GM12878 (cell line): ENCODE measurements around the gene IKBKG. TPM values are rescaled to one million over a fixed set of nuclear protein-coding genes. Genes with fewer than 3 reads are reported as not detected.
"Not testable (repeated sequence)": the region's sequence is repeated elsewhere in the genome, so short reads cannot be mapped to it uniquely, and the experiment has no call there.

ENCODE experiments used
- ATAC-seq: fragments of 200-7000 bp; cut with Tn5 transposase; 3 replicates; pipeline ENCODE4 v1.9.1; 2020; ENCODE audit warnings: mild to moderate bottlenecking, moderate library complexity
- BruUV-seq: library from RNA; stranded (reverse); fragments of 400-500 nt; replicated peaks from 2 replicates; lab custom pipeline; 2021; lab: Mats Ljungman, UMichigan
- CTCF ChIA-PET: fragments of 300-600 bp; sonication (Branson Sonifier 250); formaldehyde crosslinking; extraction: SDS; loops from one replicate; lab custom pipeline; 2021; ENCODE audit warnings: inconsistent platforms; lab: Yijun Ruan, JAX
- POLR2A ChIA-PET: fragments of 350-600 bp; formaldehyde crosslinking; extraction: SDS; loops from one replicate; lab custom pipeline; 2021; ENCODE audit warnings: inconsistent platforms; lab: Charles Lee
- RAD21 ChIA-PET: fragments of 300-600 bp; sonication (Branson Sonifier 250); formaldehyde crosslinking; loops from one replicate; lab custom pipeline; 2023; ENCODE audit warnings: antibody characterized with exemption; ENCODE audit not compliant: unreplicated experiment; lab: Charles Lee
- SMC1A ChIA-PET: fragments of 300-600 bp; sonication (Branson Sonifier 250); formaldehyde crosslinking; loops from one replicate; lab custom pipeline; 2023; ENCODE audit not compliant: unreplicated experiment, uncharacterized antibody; lab: Charles Lee
- DNase-seq: peaks from one replicate; pipeline ENCODE4 v3.0.0-alpha.2; 2011; ENCODE audit warnings: low read depth, low spot score
- FAIRE-seq: peaks from 3 replicates; lab custom pipeline; 2011; peaks lifted over from hg19 to GRCh38; lab: Jason Lieb, UNC
- H2AFZ ChIP-seq: 2 replicates; pipeline ENCODE4 v1.6.0; 2011; ENCODE audit warnings: low read depth, low read length, control low read depth; ENCODE audit not compliant: control insufficient read depth
- H3K27ac ChIP-seq: 2 replicates; pipeline ENCODE4 v1.5.1; 2011; ENCODE audit warnings: control low read depth; ENCODE audit not compliant: control insufficient read depth, insufficient read depth
- H3K27me3 ChIP-seq, 2 experiments: replicated peaks in 1 of 2; 2 replicates each; pipeline versions ENCODE4 v1.6.0 to v1.6.1; 2011; ENCODE audit warnings: low read length in 1 of 2; ENCODE audit not compliant: control insufficient read depth in 2 of 2, insufficient read depth in 2 of 2
- H3K36me3 ChIP-seq, 2 experiments: 2 replicates each; pipeline ENCODE4 v1.5.1; 2011; ENCODE audit warnings: low read length in 1 of 2; ENCODE audit not compliant: control insufficient read depth in 2 of 2, insufficient read depth in 2 of 2
- H3K4me1 ChIP-seq: 2 replicates; pipeline ENCODE4 v1.6.1; 2011; ENCODE audit warnings: mild to moderate bottlenecking, low read length, moderate library complexity, mixed read lengths; ENCODE audit not compliant: control insufficient read depth, insufficient read depth
- H3K4me2 ChIP-seq: 2 replicates; pipeline ENCODE4 v1.6.0; 2011; ENCODE audit warnings: control low read depth; ENCODE audit not compliant: control insufficient read depth, insufficient read depth
- H3K4me3 ChIP-seq: fragments of 200-600 bp; sonication (generic); 2 replicates; pipeline ENCODE4 v1.5.1; 2016
- H3K79me2 ChIP-seq: 2 replicates; pipeline ENCODE4 v1.6.0; 2011; ENCODE audit warnings: low read length; ENCODE audit not compliant: control insufficient read depth, insufficient read depth
- H3K9ac ChIP-seq: 2 replicates; pipeline ENCODE4 v1.8.0; 2011; ENCODE audit warnings: low read length, control low read depth, mixed read lengths; ENCODE audit not compliant: control insufficient read depth, insufficient read depth
- H3K9me3 ChIP-seq: replicated peaks from 3 replicates; pipeline ENCODE4 v1.5.1; 2011; ENCODE audit warnings: mild to moderate bottlenecking, low read length; ENCODE audit not compliant: control insufficient read depth, insufficient read depth
- H4K20me1 ChIP-seq: 2 replicates; pipeline ENCODE4 v1.6.0; 2011; ENCODE audit not compliant: control insufficient read depth, insufficient read depth
- ATF7 ChIP-seq: fragments of 450-650 bp; IDR thresholded peaks from 2 replicates; pipeline ENCODE4 v1.6.1; 2016; ENCODE audit warnings: low read depth, mild to moderate bottlenecking
- CHD4 ChIP-seq: fragments of 200-600 bp; sonication (generic); IDR thresholded peaks from 2 replicates; pipeline ENCODE4 v1.6.1; 2016; ENCODE audit warnings: mild to moderate bottlenecking
- IKZF2 ChIP-seq, 2 experiments: fragments of 450-650 bp; IDR thresholded peaks; 2 replicates each; pipeline ENCODE4 v1.6.1; 2017; ENCODE audit warnings: mild to moderate bottlenecking in 2 of 2, moderate library complexity in 2 of 2
- MXI1 ChIP-seq: fragments of 150-350 bp; IDR thresholded peaks from 2 replicates; pipeline ENCODE4 v1.6.1; 2011; ENCODE audit warnings: low read depth, mild to moderate bottlenecking, inconsistent platforms, low read length, improper control_type of control experiment
- NBN ChIP-seq: fragments of 450-650 bp; IDR thresholded peaks from 2 replicates; pipeline ENCODE4 v1.6.1; 2016
- NRF1 ChIP-seq: conservative IDR thresholded peaks from 2 replicates; pipeline ENCODE4 v1.6.1; 2011; ENCODE audit warnings: mild to moderate bottlenecking, low read depth, low read length, improper control_type of control experiment
- RAD51 ChIP-seq: fragments of 450-650 bp; IDR thresholded peaks from 2 replicates; pipeline ENCODE4 v1.6.1; 2016; ENCODE audit warnings: moderate library complexity, mild to moderate bottlenecking, inconsistent platforms
- SMAD1 ChIP-seq: fragments of 450-650 bp; IDR thresholded peaks from 2 replicates; pipeline ENCODE4 v1.6.1; 2018; ENCODE audit warnings: mild to moderate bottlenecking, low read depth; ENCODE audit not compliant: partially characterized antibody
- STAT3 ChIP-seq: IDR thresholded peaks from 2 replicates; pipeline ENCODE4 v1.6.1; 2011; ENCODE audit warnings: low read depth, low read length, improper control_type of control experiment
- SUZ12 ChIP-seq: fragments of 200-600 bp; sonication (generic); IDR thresholded peaks from one replicate; pipeline ENCODE4 v1.6.1; 2018; ENCODE audit warnings: antibody characterized with exemption, mild to moderate bottlenecking; ENCODE audit not compliant: unreplicated experiment
- WGBS: methylation state at CpG from one replicate; pipeline ENCODE4 v1.1.6; 2016; ENCODE audit warnings: low lambda C conversion rate; ENCODE audit not compliant: insufficient replicate concordance, insufficient coverage; ENCODE audit errors: missing lambda C conversion rate; 5-methylcytosine and 5-hydroxymethylcytosine counted together
- in situ Hi-C: fragments of 300-500 bp; cut with MboI; formaldehyde crosslinking; loops from 9 replicates; pipeline ENCODE4 v1.14.3; 2018; ENCODE audit warnings: mixed read lengths
- intact Hi-C: fragments of 100-400 bp; cut with micrococcal nuclease; formaldehyde crosslinking; loops from one replicate; pipeline ENCODE4 v1.14.2; 2022; ENCODE audit not compliant: unreplicated experiment
- polyA plus RNA-seq, 11 experiments: library from polyadenylated mRNA; depleted of rRNA in 4 of 11; unstranded in 6 of 11; stranded (reverse) in 5 of 11; fragments of >200 nt; fragmentation: Nextera tagmentation in 4 of 11; fragmentation: Illumina TruSeq in 1 of 11; extraction: Ambion mirVana in 4 of 11; extraction: Trizol in 1 of 11; gene quantifications; 1 replicate in 1 of 11; 2 replicates in 10 of 11; pipeline versions ENCODE4 v1.2.1 to v1.2.3, GENCODE V29; 2011 to 2016; ENCODE audit warnings: inconsistent platforms in 2 of 11, missing spikeins in 2 of 11, low read depth in 1 of 11
- total RNA-seq, 4 experiments: library from RNA; depleted of rRNA in 3 of 4; stranded (reverse); fragments of >200 nt in 3 of 4; fragmentation: Illumina TruSeq in 1 of 4; extraction: Trizol in 1 of 4; gene quantifications; 2 replicates each; pipeline versions ENCODE4 v1.2.1 to v1.2.3, GENCODE V29; 2013 to 2021
- TF ChIP-seq, protein P1 (sequence below): fragments of 450-650 bp; formaldehyde crosslinking; IDR thresholded peaks from 2 replicates; pipeline ENCODE4 v1.4.0; 2022; ENCODE audit warnings: mild to moderate bottlenecking, moderate library complexity
- TF ChIP-seq, protein P2 (sequence below): IDR thresholded peaks from 2 replicates; pipeline ENCODE4 v1.6.1; 2011; ENCODE audit warnings: borderline replicate concordance, low read depth, mild to moderate bottlenecking, moderate library complexity, low read length; ENCODE audit not compliant: insufficient read depth, poor library complexity, severe bottlenecking

The IKBKG gene
- total and polyA plus RNA-seq, 10 of the 15 experiments (the other 5 are each of a cell fraction or from before 2014, with no cell fraction given): 0.35 to 30.7 (median 16.7) TPM

DNA sequence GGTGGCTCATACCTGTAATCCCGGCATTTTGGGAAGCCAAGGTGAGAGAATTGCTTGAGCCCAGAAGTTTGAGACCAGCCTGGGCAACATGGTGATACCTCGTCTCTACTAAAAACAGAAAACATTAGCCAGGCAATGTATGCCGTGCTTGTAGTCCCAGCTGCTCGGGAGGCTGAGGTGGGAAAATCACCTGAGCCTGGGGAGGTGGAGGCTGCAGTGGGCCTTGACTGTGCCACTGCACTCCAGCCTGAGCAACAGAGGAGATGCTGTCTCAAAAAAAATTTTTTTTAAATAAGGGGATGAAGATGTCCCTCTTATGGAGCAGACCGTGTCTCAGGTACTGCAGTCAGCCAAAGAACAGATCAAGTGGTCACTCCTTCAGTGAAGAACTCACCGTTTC is 58.1 kb downstream of the IKBKG start (continued):
- TF ChIP-seq, protein P1, sequence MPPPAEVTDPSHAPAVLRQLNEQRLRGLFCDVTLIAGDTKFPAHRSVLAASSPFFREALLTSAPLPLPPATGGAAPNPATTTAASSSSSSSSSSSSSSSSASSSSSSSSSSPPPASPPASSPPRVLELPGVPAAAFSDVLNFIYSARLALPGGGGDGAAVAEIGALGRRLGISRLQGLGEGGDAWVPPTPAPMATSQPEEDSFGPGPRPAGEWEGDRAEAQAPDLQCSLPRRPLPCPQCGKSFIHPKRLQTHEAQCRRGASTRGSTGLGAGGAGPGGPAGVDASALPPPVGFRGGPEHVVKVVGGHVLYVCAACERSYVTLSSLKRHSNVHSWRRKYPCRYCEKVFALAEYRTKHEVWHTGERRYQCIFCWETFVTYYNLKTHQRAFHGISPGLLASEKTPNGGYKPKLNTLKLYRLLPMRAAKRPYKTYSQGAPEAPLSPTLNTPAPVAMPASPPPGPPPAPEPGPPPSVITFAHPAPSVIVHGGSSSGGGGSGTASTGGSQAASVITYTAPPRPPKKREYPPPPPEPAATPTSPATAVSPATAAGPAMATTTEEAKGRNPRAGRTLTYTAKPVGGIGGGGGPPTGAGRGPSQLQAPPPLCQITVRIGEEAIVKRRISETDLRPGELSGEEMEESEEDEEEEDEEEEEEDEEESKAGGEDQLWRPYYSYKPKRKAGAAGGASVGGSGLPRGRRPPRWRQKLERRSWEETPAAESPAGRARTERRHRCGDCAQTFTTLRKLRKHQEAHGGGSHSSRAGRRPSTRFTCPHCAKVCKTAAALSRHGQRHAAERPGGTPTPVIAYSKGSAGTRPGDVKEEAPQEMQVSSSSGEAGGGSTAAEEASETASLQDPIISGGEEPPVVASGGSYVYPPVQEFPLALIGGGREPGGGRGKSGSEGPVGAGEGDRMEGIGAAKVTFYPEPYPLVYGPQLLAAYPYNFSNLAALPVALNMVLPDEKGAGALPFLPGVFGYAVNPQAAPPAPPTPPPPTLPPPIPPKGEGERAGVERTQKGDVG (CRISPR knock-in tag): no peak
- TF ChIP-seq ATF7: no peak

DNA sequence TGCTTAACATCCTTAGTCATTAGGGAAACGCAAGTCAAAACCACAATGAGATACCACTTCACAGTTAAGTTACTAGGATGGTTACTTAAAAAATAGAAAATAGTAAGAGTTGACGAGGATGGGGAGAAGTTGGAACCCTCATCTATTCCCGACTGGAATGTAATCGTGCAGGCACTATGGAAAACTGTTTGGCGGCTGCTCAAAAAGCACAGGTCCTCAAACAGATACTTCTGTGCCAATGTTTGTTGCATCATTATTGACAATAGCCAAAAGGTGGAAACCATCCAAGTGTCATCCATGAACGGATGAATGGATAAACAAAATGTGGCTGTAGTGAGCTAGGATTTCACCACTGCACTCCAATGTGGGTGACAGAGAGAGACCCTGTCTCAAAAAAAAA is 60.0 kb downstream of the IKBKG start:
- H3K4me1 ChIP-seq: no peaks in the 10 kb centered on the region
- no peak overlapping the region for H2AFZ ChIP-seq
- ChIA-PET CTCF (no interaction called here), SMC1A (no interaction called here)
- no peak for DNase-seq
- H3K4me3 ChIP-seq: no peak overlapping the region
- H3K9me3 ChIP-seq: no peaks in the 10 kb centered on the region; the same call in 2 of the 3 replicates
- no peak overlapping the region for H3K27ac ChIP-seq
- no peak overlapping the region for H3K9ac ChIP-seq
- no peaks in the 10 kb centered on the region for H4K20me1 ChIP-seq
- no peak for TF ChIP-seq CHD4
- TF ChIP-seq, protein P2, sequence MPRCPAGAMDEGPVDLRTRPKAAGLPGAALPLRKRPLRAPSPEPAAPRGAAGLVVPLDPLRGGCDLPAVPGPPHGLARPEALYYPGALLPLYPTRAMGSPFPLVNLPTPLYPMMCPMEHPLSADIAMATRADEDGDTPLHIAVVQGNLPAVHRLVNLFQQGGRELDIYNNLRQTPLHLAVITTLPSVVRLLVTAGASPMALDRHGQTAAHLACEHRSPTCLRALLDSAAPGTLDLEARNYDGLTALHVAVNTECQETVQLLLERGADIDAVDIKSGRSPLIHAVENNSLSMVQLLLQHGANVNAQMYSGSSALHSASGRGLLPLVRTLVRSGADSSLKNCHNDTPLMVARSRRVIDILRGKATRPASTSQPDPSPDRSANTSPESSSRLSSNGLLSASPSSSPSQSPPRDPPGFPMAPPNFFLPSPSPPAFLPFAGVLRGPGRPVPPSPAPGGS: no peak
- TF ChIP-seq ATF7: no peak
- TF ChIP-seq IKZF2 (IDR thresholded peaks at IDR 0.05): no peak
- no peak for TF ChIP-seq RAD51
- no peak for TF ChIP-seq STAT3
- no peak for TF ChIP-seq SMAD1
- no peak for TF ChIP-seq NRF1
- no peak for TF ChIP-seq SUZ12
- TF ChIP-seq MXI1: no peak
- no peak for TF ChIP-seq NBN
- TF ChIP-seq, all 136 proteins: peak for 0
- Histone ChIP-seq H3K36me3 (no peaks in the 10 kb centered on the region), H3K4me2 (no peak overlapping the region), H3K79me2 (no peaks in the 10 kb centered on the region), H3K27me3 (no peaks in the 10 kb centered on the region)
- 41% methylated on average over 6 of the region's 6 CpGs for WGBS
- intact Hi-C loops (no loop called here), in situ Hi-C loops (no loop called here)
- ATAC-seq: no peak
- ChIA-PET RAD21 (no interaction called here), POLR2A (no interaction called here)
- no peak for FAIRE-seq
- no TSS peak for BruUV-seq

DNA sequence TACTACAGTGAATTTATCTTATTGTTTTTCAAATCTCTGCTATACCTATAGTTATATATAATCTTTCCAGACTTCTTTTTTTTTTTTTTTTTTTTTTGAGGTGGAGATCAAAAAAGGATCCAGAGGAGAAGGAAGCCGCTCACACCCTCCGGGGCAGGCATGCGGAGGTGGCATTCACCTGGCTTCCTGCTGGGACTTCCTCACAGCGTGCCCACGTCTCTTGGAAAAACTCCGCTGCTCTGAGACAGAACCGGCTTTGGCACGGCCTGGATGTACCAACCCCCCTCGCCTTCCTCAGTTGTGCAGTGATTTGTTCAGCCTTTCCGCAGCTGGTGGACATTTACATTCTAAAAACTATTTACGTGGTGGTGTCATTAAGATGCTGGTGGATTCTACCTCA is 60.6 kb downstream of the IKBKG start:
- DNase-seq, in situ Hi-C loops, H3K4me1 ChIP-seq, ATAC-seq, CTCF ChIA-PET, H3K27me3 ChIP-seq, H2AFZ ChIP-seq, BruUV-seq, FAIRE-seq, H3K9ac ChIP-seq, H3K79me2 ChIP-seq, H3K27ac ChIP-seq, H3K36me3 ChIP-seq, H3K4me3 ChIP-seq, POLR2A ChIA-PET, SMC1A ChIA-PET, intact Hi-C loops, H3K4me2 ChIP-seq, H3K9me3 ChIP-seq, RAD21 ChIA-PET, H4K20me1 ChIP-seq: not testable (repeated sequence)
- whole genome bisulfite sequencing: 71% methylated on average over 8 of the region's 11 CpGs
